H7 (cell line): ENCODE measurements around the gene BCL2L15. TPM values are rescaled to one million over a fixed set of nuclear protein-coding genes. Genes with fewer than 3 reads are reported as not detected.

Source experiments
- DNase-seq: peaks from one replicate; pipeline ENCODE4 v3.0.0; 2012
- H3K27me3 ChIP-seq: 2 replicates; pipeline ENCODE4 v1.6.0; 2011; ENCODE audit warnings: mild to moderate bottlenecking, low read length; ENCODE audit not compliant: control insufficient read depth, insufficient read depth
- H3K36me3 ChIP-seq: replicated peaks from 2 replicates; pipeline ENCODE4 v1.5.1; 2011; ENCODE audit warnings: low read length; ENCODE audit not compliant: control insufficient read depth, insufficient read depth
- H3K4me3 ChIP-seq: 2 replicates; pipeline ENCODE4 v1.5.1; 2011; ENCODE audit warnings: low read depth, mild to moderate bottlenecking, control low read depth, low read length, moderate library complexity; ENCODE audit not compliant: insufficient read depth
- total RNA-seq: library from RNA; depleted of rRNA; stranded (reverse); fragments of >200 nt; shearing (Covaris generic); gene quantifications from 2 replicates; pipeline ENCODE4 v1.2.3, GENCODE V29; 2014; rRNA removed

BCL2L15 gene
- total RNA-seq, 1 experiment from 2014 or later: not detected

GRCh38 chr1:113836534-113836933 is 50.8 kb downstream of the BCL2L15 start:
- H3K27me3 ChIP-seq: no peaks in the 10 kb centered on the region; the same call in 1 of the 2 replicates
- H3K36me3 ChIP-seq: no peaks in the 10 kb centered on the region
- no peak overlapping the region for H3K4me3 ChIP-seq
- no peak for DNase-seq

DNA sequence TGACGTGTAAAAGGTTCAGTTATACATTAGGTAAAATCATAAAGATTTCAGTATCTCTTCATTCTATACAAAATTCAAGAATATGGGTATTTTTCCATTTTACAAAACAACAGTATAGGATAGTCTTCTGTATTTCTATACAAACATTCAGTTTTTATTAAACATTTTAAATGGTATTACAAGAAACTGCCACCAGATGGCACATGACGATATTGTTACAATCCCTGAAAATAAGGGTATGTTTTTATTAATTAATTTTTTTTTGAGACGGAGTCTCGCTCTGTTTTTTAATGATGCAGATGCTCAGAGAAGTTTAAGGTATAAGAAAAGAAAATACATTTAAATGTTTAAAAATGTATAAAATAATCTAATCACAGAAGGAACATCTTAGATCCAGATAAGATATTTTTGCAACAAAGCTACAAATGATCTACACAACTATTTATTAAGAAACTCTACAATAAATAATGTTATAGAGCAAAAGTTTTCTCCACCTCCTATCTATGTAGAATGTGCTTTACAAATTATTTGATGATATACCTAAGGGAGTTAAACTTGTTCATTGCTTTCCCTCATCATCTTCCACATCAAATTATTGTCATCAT is 51.6 kb downstream of the BCL2L15 start:
- DNase-seq: peak; percentile 26
- Histone ChIP-seq H3K4me3 (no peak overlapping the region), H3K36me3 (no peaks in the 10 kb centered on the region), H3K27me3 (no peaks in the 10 kb centered on the region; the same call in 1 of the 2 replicates)

GRCh38 chr1:113834716-113835115 is 52.7 kb downstream of the BCL2L15 start:
- Histone ChIP-seq H3K27me3 (no peaks in the 10 kb centered on the region; the same call in 1 of the 2 replicates), H3K36me3 (no peaks in the 10 kb centered on the region), H3K4me3 (no peak overlapping the region)
- DNase-seq: no peak

Other genes starting within 250 kb of the BCL2L15 start
- gene PHTF1, start 128.1 kb downstream of the BCL2L15 start, total RNA-seq: 27.7 and 32.1 TPM in 2 replicates
- gene RSBN1, start 75.1 kb downstream of the BCL2L15 start, total RNA-seq: 14.6 and 23.4 TPM in 2 replicates
- gene PTPN22, start 15.9 kb downstream of the BCL2L15 start, total RNA-seq: not detected in 2 replicates
- 14.9 TPM in 2 replicates for gene AP4B1, start 17.2 kb upstream of the BCL2L15 start, total RNA-seq
- gene DCLRE1B, start 17.7 kb upstream of the BCL2L15 start, total RNA-seq: 15.1 and 16.6 TPM in 2 replicates
- gene HIPK1, start 41.7 kb upstream of the BCL2L15 start, total RNA-seq: 33.4 and 39.1 TPM in 2 replicates
- 226 and 276 TPM in 2 replicates for gene OLFML3, start 91.9 kb upstream of the BCL2L15 start, total RNA-seq